ENCODE data around the gene CAMTA2.

DNA sequence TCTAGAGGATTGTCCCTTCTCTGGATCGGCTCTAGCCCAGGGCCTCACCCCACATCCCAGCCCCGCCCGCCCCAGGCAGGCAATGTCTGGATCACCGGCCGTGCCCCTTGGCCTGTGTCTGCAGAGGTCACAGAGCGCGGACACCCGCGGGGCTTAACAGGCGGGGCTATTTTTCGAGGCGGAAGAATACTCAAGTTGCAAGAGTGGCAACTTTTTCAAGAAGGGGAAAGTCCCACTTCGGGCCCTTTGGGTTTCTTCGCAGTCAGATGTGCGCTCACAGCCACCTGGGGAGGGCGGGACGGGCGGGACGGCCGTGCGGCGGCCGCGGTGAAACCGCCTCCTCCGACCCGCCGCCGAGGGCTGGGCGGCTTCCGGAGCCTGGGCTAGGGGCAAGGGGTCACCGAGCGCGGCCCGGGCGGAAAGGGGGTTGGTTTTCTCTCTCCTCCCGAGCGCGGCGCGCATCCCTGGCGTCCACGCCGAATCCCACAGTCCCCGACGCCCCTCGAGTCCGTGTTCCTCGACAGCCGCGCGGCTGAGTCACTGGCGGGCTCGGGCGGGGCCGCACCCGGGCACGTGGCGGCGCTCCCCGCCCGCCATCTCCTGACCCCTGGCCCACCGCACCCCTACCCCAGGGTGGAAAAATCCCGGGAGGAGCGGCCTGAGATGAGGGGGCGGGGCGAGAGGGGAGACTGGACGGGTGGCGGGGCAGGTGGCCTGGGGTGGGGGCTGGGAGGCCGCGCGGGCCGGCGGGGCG lies 38.0 kb downstream of the CAMTA2 start:
- TF ChIP-seq GATA3 (IDR thresholded peaks at IDR 0.05; ENCODE audit: low read depth, low read length) (no peak), GATA2 (IDR thresholded peaks at IDR 0.05; ENCODE audit: low read depth, low read length) (no peak)

All from SH-SY5Y (cell line).